OCI-LY1 (cell line): ENCODE results near the gene VAPB.
A peak's percentile ranks its signal among the peaks of the same experiment; 100 is the strongest.

Experiments
- H2AFZ ChIP-seq: fragments of 200-600 bp; sonication (generic), shearing (Covaris generic); 2 replicates; pipeline ENCODE4 v1.6.0; 2014; ENCODE audit warnings: antibody characterized with exemption, mild to moderate bottlenecking, low read length
- H3F3A ChIP-seq: fragments of 200-600 bp; sonication (generic), shearing (Covaris generic); 2 replicates; pipeline ENCODE4 v1.6.0; 2014; ENCODE audit warnings: mild to moderate bottlenecking, antibody characterized with exemption, low read length, moderate library complexity; ENCODE audit not compliant: insufficient read depth
- H3K27ac ChIP-seq: fragments of 200-600 bp; sonication (generic); 2 replicates; pipeline ENCODE4 v1.5.1; 2014; ENCODE audit warnings: low read length, mixed run types, mild to moderate bottlenecking, low read depth; ENCODE audit not compliant: poor library complexity, severe bottlenecking
- H3K27me3 ChIP-seq: fragments of 200-600 bp; sonication (generic); 2 replicates; pipeline ENCODE4 v1.6.0; 2014; ENCODE audit warnings: antibody characterized with exemption, mild to moderate bottlenecking, low read length, moderate library complexity; ENCODE audit not compliant: insufficient read depth
- H3K36me3 ChIP-seq: fragments of 200-600 bp; sonication (generic); 2 replicates; pipeline ENCODE4 v1.6.1; 2014; ENCODE audit warnings: mild to moderate bottlenecking, antibody characterized with exemption, low read length, moderate library complexity, mixed read lengths; ENCODE audit not compliant: insufficient read depth
- H3K4me1 ChIP-seq: fragments of 200-600 bp; sonication (generic); 2 replicates; pipeline ENCODE4 v1.5.1; 2014; ENCODE audit warnings: mild to moderate bottlenecking, low read length, moderate library complexity; ENCODE audit not compliant: insufficient read depth, severe bottlenecking
- H3K4me2 ChIP-seq: fragments of 200-600 bp; sonication (generic), shearing (Covaris generic); 2 replicates; pipeline ENCODE4 v1.6.1; 2014; ENCODE audit warnings: low read length
- H3K4me3 ChIP-seq: fragments of 200-600 bp; sonication (generic); 2 replicates; pipeline ENCODE4 v1.5.1; 2014; ENCODE audit warnings: low read length, low read depth, mild to moderate bottlenecking, mixed read lengths; ENCODE audit not compliant: poor library complexity, severe bottlenecking
- H3K79me2 ChIP-seq: fragments of 200-600 bp; shearing (Covaris generic); 2 replicates; pipeline ENCODE4 v1.6.1; 2016; ENCODE audit warnings: mixed run types, low read length, mixed read lengths; ENCODE audit not compliant: insufficient read depth
- H3K9ac ChIP-seq: fragments of 200-600 bp; sonication (generic), shearing (Covaris generic); 2 replicates; pipeline ENCODE4 v1.6.1; 2014; ENCODE audit warnings: mild to moderate bottlenecking, low read length, mixed read lengths
- H3K9me2 ChIP-seq: fragments of 200-600 bp; sonication (generic), shearing (Covaris generic); 2 replicates; pipeline ENCODE4 v1.6.1; 2014; ENCODE audit warnings: low read depth, mild to moderate bottlenecking, low read length, mixed read lengths
- H3K9me3 ChIP-seq: fragments of 200-600 bp; shearing (Covaris generic); 2 replicates; pipeline ENCODE4 v1.6.1; 2014; ENCODE audit warnings: low read length, mixed read lengths
- H4K20me1 ChIP-seq: fragments of 200-600 bp; sonication (generic), shearing (Covaris generic); 2 replicates; pipeline ENCODE4 v1.6.0; 2016; ENCODE audit warnings: mild to moderate bottlenecking, low read length; ENCODE audit not compliant: insufficient read depth
- EZH2 ChIP-seq: fragments of 200-600 bp; sonication (generic), shearing (Covaris generic); IDR thresholded peaks from 2 replicates; pipeline ENCODE4 v1.8.0; 2017; ENCODE audit warnings: borderline replicate concordance, mixed run types, mild to moderate bottlenecking, antibody characterized with exemption, low read length, moderate library complexity, mixed read lengths
- TF ChIP-seq, protein P1 (sequence below): fragments of 200-600 bp; sonication (generic), shearing (Covaris generic); IDR thresholded peaks from 2 replicates; pipeline ENCODE4 v1.5.1; 2017; ENCODE audit warnings: mild to moderate bottlenecking, antibody characterized with exemption, low read length, moderate library complexity, mixed read lengths

Gene VAPB

DNA sequence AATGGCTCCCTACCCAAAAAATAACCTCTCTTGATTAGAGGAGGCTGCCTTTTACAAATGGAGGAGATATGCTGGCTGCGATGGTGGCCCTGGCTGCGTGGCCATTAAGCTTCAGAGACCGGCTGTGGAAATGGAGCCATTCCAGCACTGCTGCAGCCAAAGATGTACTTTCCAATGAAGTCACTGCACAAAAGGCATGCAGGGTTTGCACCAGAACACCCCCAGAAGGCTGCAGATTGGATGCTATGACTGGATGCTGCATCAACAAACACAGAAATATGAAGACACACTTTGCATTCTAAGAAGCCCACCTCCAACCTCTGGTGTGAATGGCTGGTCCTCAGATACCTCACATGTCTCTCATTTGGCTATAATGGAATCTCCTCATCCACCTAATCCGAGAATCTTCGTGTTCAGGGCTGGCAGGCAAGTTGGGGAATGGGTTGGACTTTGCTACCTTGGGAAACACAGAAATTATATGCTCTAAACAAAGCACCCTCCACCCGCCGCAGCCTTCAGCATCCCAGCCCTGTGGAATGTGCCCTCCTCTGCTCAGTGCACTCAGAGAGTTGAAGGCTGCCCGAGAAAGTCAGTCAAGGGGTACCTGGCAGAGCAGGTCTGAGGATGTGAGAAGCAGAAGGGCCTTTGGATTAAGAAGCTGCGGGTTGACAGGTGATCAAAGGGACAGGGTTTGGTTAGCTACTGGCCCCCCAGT lies 90.9 kb downstream of the VAPB start:
- peaks cover 6% of the 10 kb centered on the region; the same call in 1 of the 2 replicates for H3K27me3 ChIP-seq
- H3K9me2 ChIP-seq: no peaks in the 10 kb centered on the region
- no peaks in the 10 kb centered on the region for H3K4me1 ChIP-seq
- H3K4me3 ChIP-seq: no peak overlapping the region
- no peak overlapping the region for H3K9ac ChIP-seq
- no peak overlapping the region for H3K4me2 ChIP-seq
- H2AFZ ChIP-seq: no peak overlapping the region
- no peaks in the 10 kb centered on the region; the same call in 1 of the 2 replicates for H3K36me3 ChIP-seq
- H4K20me1 ChIP-seq: no peaks in the 10 kb centered on the region
- H3K79me2 ChIP-seq: no peaks in the 10 kb centered on the region
- H3K27ac ChIP-seq: no peak overlapping the region
- TF ChIP-seq, protein P1, sequence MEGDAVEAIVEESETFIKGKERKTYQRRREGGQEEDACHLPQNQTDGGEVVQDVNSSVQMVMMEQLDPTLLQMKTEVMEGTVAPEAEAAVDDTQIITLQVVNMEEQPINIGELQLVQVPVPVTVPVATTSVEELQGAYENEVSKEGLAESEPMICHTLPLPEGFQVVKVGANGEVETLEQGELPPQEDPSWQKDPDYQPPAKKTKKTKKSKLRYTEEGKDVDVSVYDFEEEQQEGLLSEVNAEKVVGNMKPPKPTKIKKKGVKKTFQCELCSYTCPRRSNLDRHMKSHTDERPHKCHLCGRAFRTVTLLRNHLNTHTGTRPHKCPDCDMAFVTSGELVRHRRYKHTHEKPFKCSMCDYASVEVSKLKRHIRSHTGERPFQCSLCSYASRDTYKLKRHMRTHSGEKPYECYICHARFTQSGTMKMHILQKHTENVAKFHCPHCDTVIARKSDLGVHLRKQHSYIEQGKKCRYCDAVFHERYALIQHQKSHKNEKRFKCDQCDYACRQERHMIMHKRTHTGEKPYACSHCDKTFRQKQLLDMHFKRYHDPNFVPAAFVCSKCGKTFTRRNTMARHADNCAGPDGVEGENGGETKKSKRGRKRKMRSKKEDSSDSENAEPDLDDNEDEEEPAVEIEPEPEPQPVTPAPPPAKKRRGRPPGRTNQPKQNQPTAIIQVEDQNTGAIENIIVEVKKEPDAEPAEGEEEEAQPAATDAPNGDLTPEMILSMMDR: no peak
- no peak for TF ChIP-seq EZH2
- H3F3A ChIP-seq: no peaks in the 10 kb centered on the region
- H3K9me3 ChIP-seq: no peaks in the 10 kb centered on the region

DNA sequence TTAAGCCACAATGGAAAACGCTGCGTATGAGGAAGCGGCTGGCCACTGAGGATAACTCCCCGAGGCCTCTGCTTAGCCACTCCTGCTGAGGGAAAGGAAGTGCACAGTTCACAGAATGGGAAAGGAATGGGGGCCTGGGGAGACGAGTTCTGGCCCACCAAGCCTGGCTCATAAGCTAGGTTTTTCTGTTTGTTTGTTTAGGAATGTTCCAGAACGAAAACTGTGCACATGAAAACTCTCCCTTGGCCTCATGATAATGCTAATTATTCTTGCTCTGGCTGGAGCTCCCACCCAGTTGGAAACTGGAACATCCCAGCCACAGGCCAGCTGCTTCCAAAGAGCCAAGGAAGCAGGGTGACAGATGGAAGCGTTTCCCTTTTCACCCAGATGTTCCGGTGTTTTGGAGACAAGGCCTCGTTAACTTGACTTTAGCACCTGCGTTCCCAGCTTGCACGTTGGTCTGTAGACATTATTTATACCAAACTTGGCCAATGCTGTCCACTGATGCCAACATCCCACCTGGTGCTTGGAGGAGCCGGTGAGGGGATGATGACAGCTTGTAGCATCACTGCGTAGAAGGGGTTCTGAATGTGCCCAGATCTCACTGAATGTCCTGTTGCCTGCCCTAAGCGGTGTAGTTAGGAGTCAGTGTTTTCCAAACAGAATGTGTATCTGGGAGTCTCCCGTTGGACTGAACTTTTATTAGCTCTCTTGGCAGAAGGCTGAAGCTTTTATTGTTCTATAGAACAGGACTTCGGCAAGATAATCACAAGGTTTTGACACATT lies 91.7 kb downstream of the VAPB start:
- TF ChIP-seq EZH2: no peak
- Histone ChIP-seq H3K9ac (no peak overlapping the region), H3K27ac (no peak overlapping the region), H3K79me2 (no peaks in the 10 kb centered on the region), H3K9me2 (no peaks in the 10 kb centered on the region), H2AFZ (no peak overlapping the region), H3K27me3 (peaks cover 6% of the 10 kb centered on the region; the same call in 1 of the 2 replicates), H3K9me3 (peaks cover 3% of the 10 kb centered on the region), H3F3A (no peaks in the 10 kb centered on the region), H3K4me1 (no peaks in the 10 kb centered on the region), H4K20me1 (no peaks in the 10 kb centered on the region), H3K36me3 (no peaks in the 10 kb centered on the region; the same call in 1 of the 2 replicates), H3K4me2 (no peak overlapping the region), H3K4me3 (no peak overlapping the region)

DNA sequence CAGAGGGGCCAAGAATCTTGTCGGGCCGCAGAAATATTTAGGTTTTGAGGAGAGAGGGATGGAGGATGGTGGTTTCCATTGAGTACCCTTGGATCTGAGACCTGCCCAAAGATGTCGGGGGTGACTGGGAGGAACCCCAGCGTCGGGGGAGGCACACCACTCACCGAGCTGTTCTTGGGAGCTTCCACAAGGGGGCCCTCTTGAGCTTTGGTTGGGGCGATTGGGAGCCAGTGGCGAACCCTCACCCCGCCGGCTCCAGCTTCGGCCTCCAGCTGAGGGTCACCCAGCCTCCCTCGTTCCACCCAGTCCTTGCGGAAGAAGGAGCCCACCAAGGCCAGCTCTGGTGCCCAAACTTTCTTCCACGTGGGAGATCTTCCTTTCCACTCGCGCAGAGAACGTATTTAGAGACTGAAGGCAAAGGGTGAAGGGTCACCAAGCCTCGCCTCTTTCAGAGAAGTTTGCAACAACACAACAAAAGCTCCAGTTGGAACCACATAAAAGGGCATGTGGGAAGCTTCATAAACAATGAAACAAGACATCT lies 92.5 kb downstream of the VAPB start:
- H3K4me1 ChIP-seq: no peaks in the 10 kb centered on the region
- no peaks in the 10 kb centered on the region for H4K20me1 ChIP-seq
- H3K4me3 ChIP-seq: no peak overlapping the region
- TF ChIP-seq, protein P1: peak; percentile 60
- TF ChIP-seq EZH2: no peak
- no peaks in the 10 kb centered on the region for H3K9me2 ChIP-seq
- no peak overlapping the region for H3K9ac ChIP-seq
- peaks cover 6% of the 10 kb centered on the region; the same call in 1 of the 2 replicates for H3K27me3 ChIP-seq
- no peaks in the 10 kb centered on the region; the same call in 1 of the 2 replicates for H3K36me3 ChIP-seq
- H3K4me2 ChIP-seq: no peak overlapping the region
- peaks cover 11% of the 10 kb centered on the region for H3K9me3 ChIP-seq
- H3K27ac ChIP-seq: no peak overlapping the region
- H3F3A ChIP-seq: no peaks in the 10 kb centered on the region
- H2AFZ ChIP-seq: no peak overlapping the region
- no peaks in the 10 kb centered on the region for H3K79me2 ChIP-seq
